GM12891 (cell line): ENCODE results near the gene JUND. TPM values are rescaled to one million over a fixed set of nuclear protein-coding genes. Genes with fewer than 3 reads are reported as not detected.
"Not testable (repeated sequence)": the region's sequence is repeated elsewhere in the genome, so short reads cannot be mapped to it uniquely, and the experiment has no call there.

Experiments used
- DNase-seq: peaks from one replicate; pipeline ENCODE4 v3.0.0; 2011; ENCODE audit warnings: low spot score; ENCODE audit not compliant: insufficient read length
- FAIRE-seq: peaks from 2 replicates; lab custom pipeline; 2011; peaks lifted over from hg19 to GRCh38; lab: Jason Lieb, UNC
- PAX5 ChIP-seq: IDR thresholded peaks from 2 replicates; pipeline ENCODE4 v1.6.1; 2011; ENCODE audit warnings: low read length, moderate library complexity, mild to moderate bottlenecking; ENCODE audit not compliant: insufficient read depth, severe bottlenecking
- POLR2A ChIP-seq: IDR thresholded peaks from 2 replicates; pipeline ENCODE4 v1.6.1; 2011; ENCODE audit warnings: low read depth, low read length, control low read depth
- POLR2AphosphoS5 ChIP-seq: IDR thresholded peaks from 2 replicates; pipeline ENCODE4 v1.6.1; 2011; ENCODE audit warnings: low read depth, low read length, control low read depth
- POU2F2 ChIP-seq: IDR thresholded peaks from 2 replicates; pipeline ENCODE4 v1.6.1; 2011; ENCODE audit warnings: low read depth, mild to moderate bottlenecking, control low read depth, low read length, moderate library complexity
- SPI1 ChIP-seq: IDR thresholded peaks from 2 replicates; pipeline ENCODE4 v1.6.1; 2011; ENCODE audit warnings: low read depth, low read length, control low read depth
- TAF1 ChIP-seq: IDR thresholded peaks from 2 replicates; pipeline ENCODE4 v1.6.1; 2011; ENCODE audit warnings: low read depth, low read length, control low read depth
- polyA plus RNA-seq: library from polyadenylated mRNA; unstranded; fragments of >200 nt; gene quantifications from one replicate; pipeline ENCODE4 v1.2.1, GENCODE V29; 2012; ENCODE audit warnings: low read depth, missing spikeins, inconsistent platforms; ENCODE audit not compliant: missing spikeins

The JUND gene
- polyA plus RNA-seq: 50.9 TPM

GRCh38 chr19:18281082-18282020 is at the start of gene JUND:
JUND (minus strand) TSS chr19:18281622; CDS start chr19:18281484, 138 bp downstream.
- FAIRE-seq: peak; percentile 98
- peak; percentile 97 for TF ChIP-seq POLR2A
- peak; percentile 98 for TF ChIP-seq POLR2AphosphoS5
- peak; percentile 35 for TF ChIP-seq PAX5
- TF ChIP-seq TAF1: peak; percentile 88
- peak; percentile 95 for TF ChIP-seq POU2F2
- no peak for TF ChIP-seq SPI1

GRCh38 chr19:18330868-18331267 is 49.4 kb upstream of the JUND start:
- no peak for TF ChIP-seq POLR2AphosphoS5
- no peak for TF ChIP-seq PAX5
- TF ChIP-seq POLR2A: no peak
- TF ChIP-seq POU2F2: no peak
- TF ChIP-seq SPI1: no peak
- TF ChIP-seq TAF1: no peak
- no peak for FAIRE-seq

More at GRCh38 chr19:18281082-18282020, at the start of gene JUND:
- DNase-seq: peak; percentile 92

DNA sequence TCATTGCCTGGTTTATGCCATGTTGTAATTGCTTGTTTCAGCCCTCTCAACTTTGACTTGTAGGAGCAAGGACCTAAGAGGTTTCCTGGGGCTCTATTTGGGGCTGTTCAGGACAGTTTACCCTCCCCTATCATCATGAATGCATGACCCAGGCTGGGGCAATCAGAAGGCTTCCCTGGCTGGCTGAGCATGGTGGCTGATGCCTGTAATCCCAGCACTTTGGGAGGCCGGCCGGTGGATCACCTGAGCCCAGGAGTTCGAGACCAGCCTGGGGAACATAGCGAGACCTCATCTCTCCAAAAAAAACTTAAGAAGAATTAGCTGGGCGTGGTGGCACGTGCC is 47.6 kb upstream of the JUND start:
- no peak for DNase-seq
- no peak for TF ChIP-seq SPI1
- TF ChIP-seq TAF1: no peak
- TF ChIP-seq POU2F2: no peak
- TF ChIP-seq POLR2A: no peak
- no peak for FAIRE-seq

More at GRCh38 chr19:18330868-18331267, 49.4 kb upstream of the JUND start:
- no peak for DNase-seq

DNA sequence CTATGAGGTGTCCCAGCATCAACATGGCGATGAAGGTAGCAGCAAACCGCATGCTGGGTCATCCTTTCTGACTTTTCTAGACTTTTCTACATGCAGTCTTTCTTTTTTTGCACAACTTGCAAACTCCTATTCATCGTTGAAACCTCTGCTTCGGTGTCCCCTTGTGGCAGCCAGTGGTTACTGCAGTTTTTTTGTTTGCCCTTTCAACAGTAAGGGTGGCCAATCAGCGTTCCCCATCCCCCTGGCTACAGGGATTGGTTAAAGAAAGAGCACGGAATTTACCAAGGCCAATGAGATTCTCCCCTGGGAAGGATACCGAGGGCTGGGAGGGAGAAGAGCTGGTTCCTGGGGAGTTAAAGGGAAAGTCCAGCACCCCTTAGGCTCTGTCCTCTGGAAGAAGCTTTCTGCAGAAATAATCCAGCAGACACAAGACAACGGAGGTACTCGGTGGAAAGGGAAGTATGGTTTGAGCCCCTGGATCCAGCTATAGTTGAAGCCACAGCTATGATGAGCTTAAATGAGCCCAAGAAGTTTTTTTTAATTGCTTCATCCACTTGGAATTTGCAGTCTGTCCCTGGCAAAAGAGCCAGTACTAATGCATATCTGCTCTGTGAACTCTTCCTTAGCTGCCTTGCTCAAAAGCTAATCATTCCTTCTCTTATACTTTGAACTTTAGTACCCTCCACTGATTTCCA is 47.1 kb upstream of the JUND start:
- DNase-seq (peak; percentile 86), FAIRE-seq (peak; percentile 86)
- TF ChIP-seq TAF1 (no peak), SPI1 (no peak), PAX5 (no peak), POU2F2 (no peak)

DNA sequence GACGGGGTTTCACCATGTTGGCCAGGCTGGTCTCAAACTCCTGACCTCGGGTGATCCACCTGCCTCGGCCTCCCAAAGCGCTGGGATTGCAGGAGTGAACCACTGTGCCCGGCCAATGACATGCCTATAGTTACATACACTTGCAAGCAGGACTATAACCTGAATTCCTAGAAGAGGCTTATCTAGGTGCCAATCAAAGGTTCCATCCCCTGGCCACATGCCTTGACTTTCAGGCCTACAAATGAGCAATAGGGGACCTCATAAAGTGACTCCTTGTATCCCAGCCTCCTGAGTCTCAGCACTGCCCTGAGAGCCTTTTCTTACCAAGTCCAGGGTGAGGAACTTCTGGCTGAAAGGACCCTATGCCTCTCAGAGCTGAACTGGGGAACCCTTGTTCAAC is 45.4 kb upstream of the JUND start:
- DNase-seq (no peak), FAIRE-seq (no peak)
- no peak for TF ChIP-seq POLR2AphosphoS5
- TF ChIP-seq SPI1: no peak
- TF ChIP-seq POU2F2: no peak
- TF ChIP-seq POLR2A: no peak
- no peak for TF ChIP-seq TAF1
- no peak for TF ChIP-seq PAX5

DNA sequence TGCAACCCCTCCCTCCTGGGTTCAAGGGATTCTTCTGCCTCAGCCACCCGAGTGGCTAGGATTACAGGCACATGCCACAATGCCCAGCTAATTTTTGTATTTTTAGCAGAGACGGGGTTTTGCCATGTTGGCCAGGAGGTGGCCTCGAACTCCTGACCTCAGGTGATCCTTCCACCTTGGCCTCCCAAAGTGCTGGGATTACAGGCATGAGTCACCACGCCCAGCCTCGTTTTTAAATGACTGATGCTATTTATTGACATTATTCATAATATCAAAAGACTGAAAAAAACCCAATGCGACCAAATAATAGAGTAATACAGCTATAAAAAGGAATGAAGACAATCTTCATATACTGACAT is 42.9 kb upstream of the JUND start:
- not testable (repeated sequence) for DNase-seq, FAIRE-seq

DNA sequence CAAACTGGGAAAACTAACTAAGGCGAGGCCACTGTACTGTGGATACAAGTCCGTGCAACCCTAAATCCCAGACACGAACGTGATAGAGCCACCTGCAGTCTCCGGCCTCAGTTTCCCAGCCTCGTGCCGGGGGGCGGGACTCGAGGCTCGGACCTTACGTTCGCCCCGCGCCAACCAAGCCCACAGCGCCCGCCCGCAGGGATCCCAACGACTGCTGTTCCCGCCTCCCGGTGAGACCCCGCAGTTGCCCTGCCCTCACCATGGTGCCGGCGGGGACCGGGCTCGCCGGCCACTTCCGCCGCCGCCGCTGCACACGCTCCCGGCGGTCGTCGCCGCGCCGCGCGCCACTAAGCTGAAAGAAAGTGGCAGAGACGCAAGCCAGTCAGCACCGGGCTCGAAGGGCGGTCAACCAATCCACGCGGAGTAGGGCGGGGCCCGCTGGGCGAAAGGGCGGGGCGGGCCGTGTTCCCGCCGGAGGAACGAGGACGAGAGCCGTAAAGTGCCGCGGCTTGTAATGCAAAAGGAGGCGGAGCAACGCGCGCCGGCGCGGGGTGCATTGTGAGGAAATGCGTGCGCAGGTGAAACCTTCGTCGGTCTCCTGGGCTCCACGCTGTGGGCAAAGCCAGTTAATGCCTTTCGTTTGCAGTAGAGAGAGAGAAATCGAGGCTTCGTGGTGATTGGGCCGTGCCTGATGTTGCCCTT is 41.5 kb upstream of the JUND start, which contains the start of gene LSM4:
Gene LSM4, minus strand, starts transcription at position 318 of the 702 bp plus-strand sequence. Its CDS starts 56 bp downstream, at position 262.
- TF ChIP-seq SPI1: peak; percentile 14; the same call in 1 of the 2 replicates
- 0 out of 2 replicates have a peak, but pooled peaks have one; percentile 41 for TF ChIP-seq POLR2A
- peak; percentile 26 for TF ChIP-seq TAF1
- TF ChIP-seq PAX5: no peak
- TF ChIP-seq POU2F2: 0 out of 2 replicates have a peak, but pooled peaks have one; percentile 65
- TF ChIP-seq POLR2AphosphoS5: peak; percentile 64
- peak; percentile 99 for FAIRE-seq
- peak; percentile 96 for DNase-seq

- TF ChIP-seq POLR2AphosphoS5 (peak; percentile 1; the same call in 1 of the 2 replicates), TAF1 (no peak)
- FAIRE-seq (no peak), DNase-seq (no peak)
Measured at GRCh38 chr19:18322318-18322758, 40.9 kb upstream of the JUND start.

GRCh38 chr19:18321734-18322102 is 40.3 kb upstream of the JUND start:
- DNase-seq (no peak), FAIRE-seq (no peak)
- TF ChIP-seq POLR2A: no peak
- TF ChIP-seq TAF1: no peak
- TF ChIP-seq POLR2AphosphoS5: no peak; the same call in 1 of the 2 replicates
- TF ChIP-seq SPI1: no peak
- no peak for TF ChIP-seq PAX5
- no peak for TF ChIP-seq POU2F2
